Stimulated activated CD4-positive, alpha-beta T cell treated with anti-CD3 and anti-CD28 coated beads, TNF-alpha, amount 100 ng/mL, for 48 hours (primary cell): ENCODE measurements around the gene PAFAH1B1.
"Not testable (repeated sequence)": the region's sequence is repeated elsewhere in the genome, so short reads cannot be mapped to it uniquely, and the experiment has no call there.

Experiments used
- DNase-seq, 3 donors: peaks; one replicate each; pipeline ENCODE4 v3.0.0-alpha.2; 2020; ENCODE audit warnings: low read depth in 3 of 3

The PAFAH1B1 gene

GRCh38 chr17:2690165-2691068, 97.0 kb downstream of the PAFAH1B1 start:
- DNase-seq: no peak

- no peak for DNase-seq
These were observed 97.8 kb downstream of the PAFAH1B1 start for GRCh38 chr17:2691069-2691871.

- DNase-seq: no peak
These were observed 98.7 kb downstream of the PAFAH1B1 start for GRCh38 chr17:2691965-2692780.

- DNase-seq: no peak
These were observed 99.3 kb downstream of the PAFAH1B1 start for GRCh38 chr17:2692781-2693135.

GRCh38 chr17:2693561-2694380, 100.3 kb downstream of the PAFAH1B1 start:
- DNase-seq: no peak

- DNase-seq: no peak
These were observed 101.2 kb downstream of the PAFAH1B1 start for GRCh38 chr17:2694381-2695242.

GRCh38 chr17:2695243-2695960, 101.9 kb downstream of the PAFAH1B1 start:
- no peak for DNase-seq

GRCh38 chr17:2695961-2696760, 102.7 kb downstream of the PAFAH1B1 start:
- DNase-seq: no peak

GRCh38 chr17:2697611-2698162, 104.2 kb downstream of the PAFAH1B1 start:
- no peak for DNase-seq

- DNase-seq: not testable (repeated sequence)
These were observed 105.9 kb downstream of the PAFAH1B1 start for GRCh38 chr17:2699216-2699805.

GRCh38 chr17:2700030-2700490, 106.6 kb downstream of the PAFAH1B1 start:
- no peak for DNase-seq

GRCh38 chr17:2700491-2701141, 107.2 kb downstream of the PAFAH1B1 start:
- DNase-seq: no peak

- DNase-seq: no peak
These were observed 107.9 kb downstream of the PAFAH1B1 start for GRCh38 chr17:2701161-2701995.

- DNase-seq: no peak
These were observed 108.7 kb downstream of the PAFAH1B1 start for GRCh38 chr17:2701996-2702741.

- no peak for DNase-seq
These were observed 109.7 kb downstream of the PAFAH1B1 start for GRCh38 chr17:2703181-2703580.

GRCh38 chr17:2703606-2704005, 110.2 kb downstream of the PAFAH1B1 start:
- DNase-seq: no peak
